HG03575 (cell line): Measurements from ENCODE around the gene PFN1.
"Not testable (repeated sequence)": the region's sequence is repeated elsewhere in the genome, so short reads cannot be mapped to it uniquely, and the experiment has no call there.

Experiments used
- ATAC-seq: cut with Tn5 transposase; IDR thresholded peaks from one replicate; pipeline ENCODE4 v1.9.1; 2021; ENCODE audit not compliant: unreplicated experiment, insufficient number of reproducible peaks, low FRiP score; ENCODE audit errors: extremely low read depth

PFN1 gene

DNA sequence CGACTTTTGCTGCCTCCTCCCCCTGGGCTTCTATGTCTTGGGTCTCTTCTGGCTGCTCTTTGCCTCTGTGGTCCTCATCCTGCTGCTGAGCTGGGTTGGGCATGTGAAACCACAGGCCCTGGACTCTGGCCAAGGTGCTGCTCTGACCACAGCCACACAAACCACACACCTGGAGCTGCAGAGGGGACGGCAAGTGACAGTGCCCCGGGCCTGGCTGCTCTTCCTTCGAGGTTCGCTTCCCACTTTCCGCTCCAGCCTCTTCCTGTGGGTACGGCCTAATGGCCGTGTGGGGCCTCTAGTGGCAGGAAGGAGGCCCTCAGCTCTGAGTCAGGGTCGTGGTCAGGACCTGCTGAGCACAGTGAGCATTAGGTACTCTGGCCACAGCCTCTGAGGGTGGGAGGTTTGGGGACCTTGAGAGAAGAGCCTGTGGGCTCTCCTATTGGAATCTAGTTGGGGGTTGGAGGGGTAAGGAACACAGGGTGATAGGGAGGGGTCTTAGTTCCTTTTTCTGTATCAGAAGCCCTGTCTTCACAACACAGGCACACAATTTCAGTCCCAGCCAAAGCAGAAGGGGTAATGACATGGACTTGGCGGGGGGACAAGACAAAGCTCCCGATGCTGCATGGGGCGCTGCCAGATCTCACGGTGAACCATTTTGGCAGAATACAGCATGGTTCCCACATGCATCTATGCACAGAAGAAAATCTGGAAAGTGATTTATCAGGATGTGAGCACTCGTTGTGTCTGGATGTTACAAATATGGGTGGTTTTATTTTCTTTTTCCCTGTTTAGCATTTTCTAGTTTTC lies 14.0 kb downstream of the PFN1 start:
- ATAC-seq = no peak

DNA sequence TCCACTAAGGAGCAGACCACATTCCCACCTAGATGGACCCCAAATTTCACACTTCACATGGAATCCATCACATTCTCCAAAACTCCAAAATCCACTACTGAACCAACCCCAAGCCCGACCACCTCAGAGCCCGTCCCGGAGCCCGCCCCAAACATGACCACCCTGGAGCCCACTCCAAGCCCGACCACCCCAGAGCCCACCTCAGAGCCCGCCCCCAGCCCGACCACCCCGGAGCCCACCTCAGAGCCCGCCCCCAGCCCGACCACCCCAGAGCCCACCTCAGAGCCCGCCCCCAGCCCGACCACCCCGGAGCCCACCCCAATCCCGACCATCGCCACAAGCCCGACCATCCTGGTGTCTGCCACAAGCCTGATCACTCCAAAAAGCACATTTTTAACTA lies 14.7 kb downstream of the PFN1 start:
- ATAC-seq = no peak

DNA sequence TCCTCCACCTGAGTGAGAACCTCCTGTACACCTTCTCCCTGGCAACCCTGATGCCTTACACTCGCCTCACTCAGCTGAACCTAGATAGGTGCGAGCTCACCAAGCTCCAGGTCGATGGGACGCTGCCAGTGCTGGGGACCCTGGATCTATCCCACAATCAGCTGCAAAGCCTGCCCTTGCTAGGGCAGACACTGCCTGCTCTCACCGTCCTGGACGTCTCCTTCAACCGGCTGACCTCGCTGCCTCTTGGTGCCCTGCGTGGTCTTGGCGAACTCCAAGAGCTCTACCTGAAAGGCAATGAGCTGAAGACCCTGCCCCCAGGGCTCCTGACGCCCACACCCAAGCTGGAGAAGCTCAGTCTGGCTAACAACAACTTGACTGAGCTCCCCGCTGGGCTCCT lies 15.6 kb downstream of the PFN1 start:
- no peak for ATAC-seq

DNA sequence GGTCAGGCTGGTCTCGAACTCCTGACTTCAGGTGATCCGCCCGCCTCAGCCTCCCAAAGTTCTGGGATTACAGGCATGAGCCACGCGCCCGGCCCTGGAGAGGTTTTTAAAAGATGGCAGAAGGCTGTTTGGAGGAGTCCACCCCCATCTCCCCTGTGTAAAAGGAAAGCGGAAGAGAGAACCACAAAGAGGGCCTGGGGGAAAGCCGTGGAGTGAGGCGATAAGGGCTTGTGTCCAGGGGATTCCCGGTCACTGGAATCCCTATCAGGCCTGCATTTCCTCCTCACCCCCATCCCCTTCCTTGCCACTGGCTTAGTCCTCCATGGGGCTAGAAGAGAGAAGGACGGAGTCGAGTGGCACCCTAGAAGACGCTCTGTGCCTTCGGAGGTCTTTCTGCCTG lies 16.4 kb downstream of the PFN1 start, which contains the start of gene GP1BA:
Gene GP1BA (plus strand): TSS at position 315 of the 400 bp plus-strand sequence. CDS start 328 bp downstream, outside the sequence.
- ATAC-seq = no peak

GRCh38 chr17:4928881-4929280 lies 19.4 kb downstream of the PFN1 start:
- no peak for ATAC-seq

DNA sequence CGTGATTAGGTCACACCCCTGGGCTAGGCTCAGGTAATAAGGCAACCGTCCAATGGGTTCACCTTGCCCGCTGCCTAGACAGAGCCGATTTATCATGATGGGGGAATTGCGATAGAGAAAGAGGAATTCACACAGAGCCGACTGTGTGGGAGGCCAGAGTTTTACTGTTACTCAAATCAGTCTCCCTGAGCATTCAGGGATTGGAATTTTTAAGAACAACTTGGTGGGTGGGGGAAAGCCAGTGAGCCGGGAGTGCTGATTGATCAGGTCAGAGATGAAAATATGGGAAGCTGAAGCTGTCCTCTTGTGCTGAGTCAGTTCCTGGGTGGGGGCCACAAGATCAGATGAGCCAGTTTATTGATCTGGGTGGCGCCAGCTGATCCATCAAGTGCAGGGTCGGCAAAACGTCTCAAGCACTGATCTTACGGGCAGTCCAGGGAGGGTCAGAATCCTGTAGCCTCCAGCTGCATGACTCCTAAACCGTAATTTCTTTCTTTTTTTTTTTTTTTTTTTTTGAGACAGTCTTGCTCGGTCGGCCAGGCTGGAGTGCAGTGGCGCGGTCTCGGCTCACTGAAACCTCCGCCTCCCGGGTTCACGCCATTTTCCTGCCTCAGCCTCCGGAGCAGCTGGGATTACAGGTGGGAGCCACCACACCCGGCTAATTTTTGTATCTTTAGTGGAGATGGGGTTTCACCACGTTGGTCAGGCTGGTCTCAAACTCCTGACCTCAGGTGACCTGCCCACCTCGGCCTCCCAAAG lies 21.6 kb downstream of the PFN1 start:
- not testable (repeated sequence) for ATAC-seq

- ATAC-seq = no peak
Observed at GRCh38 chr17:4921320-4921719, 27.0 kb downstream of the PFN1 start.

- ATAC-seq = no peak
Observed at GRCh38 chr17:4920351-4921048, 27.8 kb downstream of the PFN1 start.

DNA sequence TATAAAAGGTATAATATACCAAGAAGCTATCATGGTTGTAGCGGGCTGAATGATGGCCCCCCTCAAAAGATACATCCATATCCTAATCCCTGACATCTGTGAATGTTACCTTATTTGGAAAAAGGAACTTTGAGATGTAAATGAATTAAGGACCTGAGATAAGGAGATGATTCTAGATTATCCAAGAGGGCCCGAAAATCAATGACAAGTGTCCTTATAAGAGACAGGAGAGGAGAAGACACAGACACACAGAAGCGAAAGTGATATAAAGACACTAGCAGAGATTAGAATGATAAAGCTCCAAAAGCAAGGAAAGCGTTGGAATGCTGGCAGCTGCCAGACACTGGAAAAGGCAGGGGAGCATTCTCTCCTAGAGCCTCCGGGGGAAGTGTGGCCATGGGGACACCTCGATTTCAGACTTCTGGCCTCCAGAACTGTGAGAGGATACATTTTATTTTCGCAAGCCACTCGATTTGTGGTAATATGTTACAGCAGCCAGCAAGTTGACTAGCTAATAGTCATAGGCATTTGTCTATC lies 28.8 kb downstream of the PFN1 start:
- no peak for ATAC-seq

GRCh38 chr17:4914551-4914950 lies 33.8 kb downstream of the PFN1 start:
- not testable (repeated sequence) for ATAC-seq

DNA sequence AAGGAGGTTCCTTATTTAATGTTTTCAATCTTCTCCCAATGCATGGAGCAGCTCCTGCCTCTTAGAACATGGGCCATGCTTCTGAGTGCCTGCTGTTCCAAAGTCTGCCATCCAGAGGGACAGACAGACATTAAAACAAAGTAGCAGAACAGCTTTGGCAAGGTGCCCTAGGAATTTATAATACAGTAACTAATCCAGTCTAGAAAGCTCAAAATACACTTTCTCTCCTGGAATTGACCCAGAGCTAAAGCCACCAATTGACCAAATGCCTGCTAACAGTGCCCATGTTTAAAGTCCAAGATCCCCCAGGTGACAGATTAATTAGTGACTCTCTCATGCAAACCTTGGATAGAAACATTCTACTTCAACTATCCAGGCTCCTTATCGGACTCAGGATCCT lies 34.3 kb downstream of the PFN1 start:
- no peak for ATAC-seq

GRCh38 chr17:4908711-4909496 lies 39.4 kb downstream of the PFN1 start:
- ATAC-seq = no peak

- ATAC-seq = no peak
Observed at GRCh38 chr17:4908301-4908700, 40.0 kb downstream of the PFN1 start.

DNA sequence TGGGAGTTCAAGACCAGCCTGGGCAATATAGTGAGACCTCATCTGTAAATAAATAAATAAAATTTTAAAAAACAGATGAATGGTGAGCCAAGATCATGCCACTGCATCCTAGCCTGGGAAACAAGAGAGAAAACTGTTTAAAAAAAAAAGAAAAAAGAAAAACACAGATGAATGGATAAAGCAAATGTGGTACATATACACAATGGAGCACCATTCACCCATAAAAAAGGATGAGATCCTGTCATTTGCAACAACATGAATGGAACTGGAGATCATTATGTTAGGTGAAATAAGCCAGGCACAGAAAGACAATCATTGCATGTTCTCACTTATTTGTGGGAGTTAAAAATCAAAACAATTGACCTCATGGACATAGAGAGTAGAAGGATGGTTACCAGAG lies 41.7 kb downstream of the PFN1 start:
- ATAC-seq = not testable (repeated sequence)

GRCh38 chr17:4903051-4903818 lies 45.1 kb downstream of the PFN1 start, which contains the start of gene CHRNE:
Gene CHRNE, minus strand, starts transcription at chr17:4903098. Its CDS starts 35 bp downstream, at chr17:4903063.
- ATAC-seq = no peak

DNA sequence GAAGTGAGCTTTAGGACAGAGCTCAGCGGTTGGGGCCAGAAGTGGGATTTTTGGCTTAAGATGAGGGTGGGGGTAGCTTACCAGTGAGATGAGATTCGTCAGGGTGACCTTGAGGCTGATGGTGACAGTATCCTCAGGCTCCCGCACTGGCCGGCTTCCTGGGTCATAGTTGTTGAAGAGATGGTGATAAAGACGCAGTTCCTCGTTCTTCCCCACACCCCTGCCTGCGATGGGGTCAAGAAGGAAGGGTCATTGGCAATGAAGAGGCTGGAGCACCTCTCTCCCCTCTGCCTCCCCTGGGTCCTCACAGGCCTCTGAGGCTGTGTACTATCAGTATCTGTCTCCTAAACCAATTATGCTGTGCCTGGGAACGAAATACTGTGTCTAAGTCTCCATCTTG lies 45.8 kb downstream of the PFN1 start:
- no peak for ATAC-seq

DNA sequence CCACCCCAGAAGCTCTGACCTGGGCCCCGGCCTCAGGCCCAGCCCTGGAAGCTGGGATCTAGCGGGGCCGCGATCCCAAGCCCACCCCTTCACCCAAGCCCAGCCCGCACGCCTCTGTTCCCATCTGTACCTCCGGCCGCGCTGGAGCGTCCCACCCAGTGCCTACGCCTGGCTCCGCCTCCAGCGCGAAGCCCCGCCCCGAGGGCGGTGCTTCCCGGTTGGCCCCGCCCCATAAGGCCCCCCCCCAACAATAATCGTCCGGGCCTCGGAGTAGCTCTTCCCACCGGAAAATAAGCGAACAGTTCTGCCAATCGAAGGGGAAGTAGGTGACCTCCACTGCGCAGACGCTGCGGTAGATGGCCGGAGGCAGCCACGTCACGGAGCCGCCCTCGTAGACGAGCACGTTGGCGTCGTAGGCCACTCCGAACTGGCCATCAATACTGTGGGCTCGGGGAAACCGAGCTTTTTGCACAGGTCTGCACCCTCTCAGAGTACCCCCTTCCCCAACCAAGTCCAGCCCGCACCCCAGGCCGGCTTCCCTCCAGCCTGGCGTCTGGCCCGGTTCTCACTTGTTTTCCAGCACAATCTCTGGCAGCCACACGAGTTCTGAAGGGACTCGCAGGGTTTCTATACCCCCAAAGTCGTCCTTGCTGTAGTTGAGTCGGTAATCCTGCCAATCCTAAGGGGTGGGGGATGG lies 46.5 kb downstream of the PFN1 start:
- no peak for ATAC-seq
